Endothelial cell of umbilical vein (primary cell): ENCODE data around the gene PCARE. TPM values are rescaled to one million over a fixed set of nuclear protein-coding genes. Genes with fewer than 3 reads are reported as not detected.

Experiments
- BruUV-seq: library from RNA; stranded (reverse); fragments of 400-500 nt; replicated peaks from 2 replicates; lab custom pipeline; 2021; lab: Mats Ljungman, UMichigan
- CTCF ChIA-PET: fragments of 300-600, 350-600 bp; sonication (Branson Sonifier 250); formaldehyde crosslinking; loops from one replicate; lab custom pipeline; 2021; ENCODE audit warnings: antibody characterized with exemption, inconsistent platforms; lab: Charles Lee
- POLR2A ChIA-PET: fragments of 300-600, 350-600 bp; sonication (Branson Sonifier 250); formaldehyde crosslinking; loops from one replicate; lab custom pipeline; 2021; ENCODE audit warnings: antibody characterized with exemption, inconsistent platforms; lab: Charles Lee
- DNase-seq: peaks from one replicate; pipeline ENCODE4 v3.0.0-alpha.2; 2011; ENCODE audit warnings: low read depth, low spot score
- FAIRE-seq: peaks from 2 replicates; lab custom pipeline; 2011; peaks lifted over from hg19 to GRCh38; lab: Jason Lieb, UNC
- H2AFZ ChIP-seq: 2 replicates; pipeline ENCODE4 v1.6.0; 2012; ENCODE audit warnings: low read depth, low read length, control low read depth, inconsistent platforms
- H3K27ac ChIP-seq: 2 replicates; pipeline ENCODE4 v1.5.1; 2011; ENCODE audit warnings: low read depth, mild to moderate bottlenecking, control low read depth, low read length, moderate library complexity; ENCODE audit not compliant: insufficient read depth
- H3K27me3 ChIP-seq, 2 experiments: 2 replicates each; pipeline versions ENCODE4 v1.6.0 to v1.6.1; 2011; ENCODE audit warnings: low read length in 2 of 2, mixed read lengths in 1 of 2; ENCODE audit not compliant: control insufficient read depth in 2 of 2, insufficient read depth in 2 of 2
- H3K36me3 ChIP-seq, 2 experiments: 2 replicates in 1 of 2; 3 replicates in 1 of 2; pipeline ENCODE4 v1.5.1; 2011; ENCODE audit warnings: low read length in 2 of 2, mild to moderate bottlenecking in 1 of 2, moderate library complexity in 1 of 2; ENCODE audit not compliant: control insufficient read depth in 2 of 2, insufficient read depth in 2 of 2; ENCODE audit errors: extremely low read depth in 1 of 2
- H3K4me1 ChIP-seq: 3 replicates; pipeline ENCODE4 v1.5.1; 2011; ENCODE audit warnings: mild to moderate bottlenecking, low read length; ENCODE audit not compliant: control insufficient read depth, insufficient read depth; ENCODE audit errors: extremely low read depth
- H3K4me2 ChIP-seq: 2 replicates; pipeline ENCODE4 v1.6.1; 2011; ENCODE audit warnings: low read length, control low read depth, mixed read lengths; ENCODE audit not compliant: insufficient read depth
- H3K4me3 ChIP-seq, 3 experiments: fragments of 200-600 bp in 1 of 3; sonication (generic), shearing (Covaris generic) in 1 of 3; replicated peaks in 1 of 3; 2 replicates each; pipeline ENCODE4 v1.5.1; 2011 to 2016; ENCODE audit warnings: control low read depth in 3 of 3, low read length in 3 of 3, mild to moderate bottlenecking in 2 of 3, inconsistent platforms in 1 of 3, low read depth in 1 of 3, moderate library complexity in 1 of 3; ENCODE audit not compliant: insufficient read depth in 1 of 3
- H3K79me2 ChIP-seq: 2 replicates; pipeline ENCODE4 v1.6.0; 2012; ENCODE audit warnings: low read length, inconsistent platforms; ENCODE audit not compliant: control insufficient read depth, insufficient read depth
- H3K9ac ChIP-seq: replicated peaks from 2 replicates; pipeline ENCODE3; 2011; ENCODE audit warnings: low read length, control low read depth; ENCODE audit not compliant: insufficient read depth; ENCODE audit errors: extremely low read depth
- H3K9me1 ChIP-seq: replicated peaks from 3 replicates; pipeline ENCODE4 v1.6.0; 2011; ENCODE audit warnings: mild to moderate bottlenecking, low read length; ENCODE audit not compliant: control insufficient read depth, insufficient read depth; ENCODE audit errors: extremely low read depth
- H3K9me3 ChIP-seq: replicated peaks from 2 replicates; pipeline ENCODE4 v1.5.1; 2012; ENCODE audit warnings: low read length, inconsistent platforms; ENCODE audit not compliant: control insufficient read depth, insufficient read depth
- H4K20me1 ChIP-seq: replicated peaks from 2 replicates; pipeline ENCODE3; 2011; ENCODE audit warnings: mild to moderate bottlenecking, low read length; ENCODE audit not compliant: control insufficient read depth, insufficient read depth; ENCODE audit errors: extremely low read depth
- EZH2 ChIP-seq: IDR thresholded peaks from 2 replicates; pipeline ENCODE4 v1.6.1; 2012; ENCODE audit warnings: borderline replicate concordance, low read depth, mild to moderate bottlenecking, moderate library complexity, low read length, inconsistent platforms; ENCODE audit not compliant: severe bottlenecking
- FOS ChIP-seq: IDR thresholded peaks from 2 replicates; pipeline ENCODE4 v1.6.1; 2011; ENCODE audit warnings: mild to moderate bottlenecking, low read length, moderate library complexity, borderline replicate concordance; ENCODE audit not compliant: insufficient read depth
- GATA2 ChIP-seq: IDR thresholded peaks from 2 replicates; pipeline ENCODE4 v1.7.0; 2011; ENCODE audit warnings: low read depth, mild to moderate bottlenecking, moderate library complexity, mixed read lengths, low read length; ENCODE audit not compliant: insufficient read length, insufficient read depth
- JUN ChIP-seq: IDR thresholded peaks from 2 replicates; pipeline ENCODE4 v1.6.1; 2011; ENCODE audit warnings: borderline replicate concordance, low read depth; ENCODE audit not compliant: insufficient read length, insufficient read depth
- MYC ChIP-seq: IDR thresholded peaks from one replicate; pipeline ENCODE4 v1.6.1; 2011; ENCODE audit warnings: mild to moderate bottlenecking, low read depth, low read length
- POLR2A ChIP-seq: IDR thresholded peaks from 2 replicates; pipeline ENCODE4 v1.6.1; 2012; ENCODE audit warnings: low read depth, mild to moderate bottlenecking, control low read depth, low read length
- POLR2AphosphoS5 ChIP-seq: IDR thresholded peaks from 2 replicates; pipeline ENCODE4 v1.6.1; 2012; ENCODE audit warnings: low read depth, mild to moderate bottlenecking, control low read depth, low read length, moderate library complexity; ENCODE audit not compliant: insufficient read depth
- dilution Hi-C: fragments of 300-500 bp; cut with MboI; formaldehyde crosslinking; loops from one replicate; pipeline ENCODE4 v1.15.0; 2019; ENCODE audit warnings: low sequenced_read_pairs; ENCODE audit not compliant: extremely low pct_ligation_motif_present
- intact Hi-C: fragments of 100-400 bp; cut with micrococcal nuclease; formaldehyde crosslinking; loops from one replicate; pipeline ENCODE4 v1.10.0; 2022
- polyA plus RNA-seq, 4 experiments: library from polyadenylated mRNA; depleted of rRNA in 3 of 4; stranded (reverse) in 3 of 4; unstranded in 1 of 4; fragments of >200 nt; gene quantifications; 2 replicates each; pipeline versions ENCODE4 v1.2.1 to v1.2.3, GENCODE V29; 2011 to 2012; ENCODE audit warnings: missing spikeins in 1 of 4
- total RNA-seq: library from RNA; stranded (reverse); gene quantifications from 2 replicates; pipeline ENCODE4 v1.2.3, GENCODE V29; 2021
- TF ChIP-seq, protein P1 (sequence below): IDR thresholded peaks from 2 replicates; pipeline ENCODE4 v1.6.1; 2011; ENCODE audit not compliant: insufficient read depth, insufficient read length
- TF ChIP-seq, protein P2 (sequence below), 2 donors: IDR thresholded peaks; 1 replicate in 1 of 2; 2 replicates in 1 of 2; pipeline ENCODE4 v1.5.1; 2011; ENCODE audit warnings: low read length in 2 of 2, mild to moderate bottlenecking in 2 of 2, moderate library complexity in 2 of 2, control low read depth in 1 of 2, inconsistent platforms in 1 of 2, low read depth in 1 of 2; ENCODE audit not compliant: insufficient read depth in 1 of 2; ENCODE audit errors: extremely low read depth in 1 of 2

The PCARE gene
- total and polyA plus RNA-seq, 2 donors (not counting 3 experiments of a cell fraction or from before 2014, with no cell fraction given): not detected

DNA sequence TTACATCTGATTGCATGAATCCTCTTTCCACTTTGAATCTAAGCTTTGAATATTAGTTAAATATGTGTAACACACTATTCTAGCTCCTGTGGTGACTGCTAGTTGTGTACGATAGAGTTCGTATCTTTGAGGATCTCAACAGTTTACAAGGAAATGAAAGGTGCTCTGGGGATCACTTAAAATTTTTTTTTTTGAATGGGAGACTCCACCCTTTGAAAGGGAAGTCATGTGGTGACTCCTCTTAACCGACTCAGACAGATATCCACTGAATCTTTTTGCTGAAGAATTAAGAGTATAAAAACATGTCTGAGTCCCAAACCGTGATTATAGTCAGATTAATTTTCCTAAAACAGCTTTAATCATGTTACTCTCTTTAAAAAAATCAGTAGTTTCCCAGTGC, 44.9 kb upstream of the PCARE start:
- ChIA-PET POLR2A (interaction anchor here (4.0 kb wide), 1 partner anchor 10 kb away, joined by 30 read pairs; no protein-coding TSS in a partner anchor), CTCF (interaction anchor here (4.7 kb wide), 1 partner anchor 11 kb away, joined by 41 read pairs; no protein-coding TSS in a partner anchor)
- BruUV-seq: no TSS peak
- dilution Hi-C loops (no loop called here), intact Hi-C loops (loop anchor here (5.0 kb wide), 1 partner anchor 78 kb away; no protein-coding TSS in a partner anchor)
- Histone ChIP-seq H3K4me3 (no peak overlapping the region), H2AFZ (no peak overlapping the region), H3K4me2 (no peak overlapping the region), H3K36me3 (peaks cover 0 to 2% of the 10 kb centered on the region in 2 experiments), H3K27me3 (no peaks in the 10 kb centered on the region), H4K20me1 (no peaks in the 10 kb centered on the region), H3K9ac (no peak overlapping the region), H3K4me1 (peaks cover 47% of the 10 kb centered on the region), H3K79me2 (peaks cover 40% of the 10 kb centered on the region), H3K9me1 (no peaks in the 10 kb centered on the region), H3K27ac (no peak overlapping the region), H3K9me3 (no peaks in the 10 kb centered on the region)
- DNase-seq (no peak), FAIRE-seq (no peak)
- TF ChIP-seq POLR2AphosphoS5 (no peak), GATA2 (no peak), EZH2 (no peak), JUN (no peak), MYC (no peak), POLR2A (no peak), FOS (no peak)
- TF ChIP-seq, protein P1, sequence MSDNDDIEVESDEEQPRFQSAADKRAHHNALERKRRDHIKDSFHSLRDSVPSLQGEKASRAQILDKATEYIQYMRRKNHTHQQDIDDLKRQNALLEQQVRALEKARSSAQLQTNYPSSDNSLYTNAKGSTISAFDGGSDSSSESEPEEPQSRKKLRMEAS: no peak
- TF ChIP-seq, protein P2, sequence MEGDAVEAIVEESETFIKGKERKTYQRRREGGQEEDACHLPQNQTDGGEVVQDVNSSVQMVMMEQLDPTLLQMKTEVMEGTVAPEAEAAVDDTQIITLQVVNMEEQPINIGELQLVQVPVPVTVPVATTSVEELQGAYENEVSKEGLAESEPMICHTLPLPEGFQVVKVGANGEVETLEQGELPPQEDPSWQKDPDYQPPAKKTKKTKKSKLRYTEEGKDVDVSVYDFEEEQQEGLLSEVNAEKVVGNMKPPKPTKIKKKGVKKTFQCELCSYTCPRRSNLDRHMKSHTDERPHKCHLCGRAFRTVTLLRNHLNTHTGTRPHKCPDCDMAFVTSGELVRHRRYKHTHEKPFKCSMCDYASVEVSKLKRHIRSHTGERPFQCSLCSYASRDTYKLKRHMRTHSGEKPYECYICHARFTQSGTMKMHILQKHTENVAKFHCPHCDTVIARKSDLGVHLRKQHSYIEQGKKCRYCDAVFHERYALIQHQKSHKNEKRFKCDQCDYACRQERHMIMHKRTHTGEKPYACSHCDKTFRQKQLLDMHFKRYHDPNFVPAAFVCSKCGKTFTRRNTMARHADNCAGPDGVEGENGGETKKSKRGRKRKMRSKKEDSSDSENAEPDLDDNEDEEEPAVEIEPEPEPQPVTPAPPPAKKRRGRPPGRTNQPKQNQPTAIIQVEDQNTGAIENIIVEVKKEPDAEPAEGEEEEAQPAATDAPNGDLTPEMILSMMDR (IDR thresholded peaks at IDR 0.05; ENCODE audit: extremely low read depth in 1 of 2, insufficient read depth in 1 of 2, low read depth in 1 of 2, low read length in 2 of 2): no peak
